ENCODE data around the gene CDHR3. TPM values are rescaled to one million over a fixed set of nuclear protein-coding genes. Genes with fewer than 3 reads are reported as not detected.
"Not testable (repeated sequence)": the region's sequence is repeated elsewhere in the genome, so short reads cannot be mapped to it uniquely, and the experiment has no call there.

The CDHR3 gene
- total RNA-seq, 1 donor from 2014 or later, result 4.1 TPM

DNA sequence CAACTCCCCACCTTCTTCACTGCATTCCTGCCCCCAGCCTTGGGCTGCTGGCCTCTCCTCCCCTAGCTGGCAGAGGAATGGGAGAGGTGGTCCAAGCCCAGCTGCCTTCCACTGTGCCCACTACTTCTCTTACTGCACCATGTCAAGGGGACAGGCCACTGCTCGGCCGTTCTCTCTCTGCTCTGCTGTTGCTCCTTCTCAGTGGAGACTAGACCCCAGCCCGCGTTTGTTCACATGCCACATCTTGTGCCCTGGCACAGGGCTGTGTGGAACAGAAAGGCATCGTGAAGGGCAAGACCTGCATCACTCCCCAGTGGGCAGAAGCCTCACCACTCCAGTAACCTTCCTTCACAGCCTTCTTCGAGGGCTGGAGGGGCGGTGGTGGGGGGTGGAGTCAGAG is 711 bp upstream of the CDHR3 start:
- no peak for DNase-seq

DNA sequence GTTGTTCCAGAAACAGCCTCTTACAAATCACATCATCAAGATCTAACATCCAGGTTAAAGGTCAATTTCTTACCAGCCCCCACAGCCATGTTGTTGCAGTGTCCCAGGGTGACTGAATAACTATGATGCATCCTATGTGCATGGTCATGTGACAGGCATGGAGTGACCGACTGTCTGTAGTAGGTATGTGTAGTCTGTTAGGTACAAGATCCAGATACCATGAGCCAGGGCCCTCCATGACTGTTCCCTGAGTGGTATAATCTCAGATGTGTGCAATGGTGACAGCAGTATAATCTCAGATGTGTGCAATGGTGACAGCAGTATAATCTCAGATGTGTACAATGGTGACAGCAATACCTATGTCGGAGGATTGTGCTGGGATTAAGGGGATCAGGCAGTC is 8.8 kb downstream of the CDHR3 start:
- no peak for DNase-seq

DNA sequence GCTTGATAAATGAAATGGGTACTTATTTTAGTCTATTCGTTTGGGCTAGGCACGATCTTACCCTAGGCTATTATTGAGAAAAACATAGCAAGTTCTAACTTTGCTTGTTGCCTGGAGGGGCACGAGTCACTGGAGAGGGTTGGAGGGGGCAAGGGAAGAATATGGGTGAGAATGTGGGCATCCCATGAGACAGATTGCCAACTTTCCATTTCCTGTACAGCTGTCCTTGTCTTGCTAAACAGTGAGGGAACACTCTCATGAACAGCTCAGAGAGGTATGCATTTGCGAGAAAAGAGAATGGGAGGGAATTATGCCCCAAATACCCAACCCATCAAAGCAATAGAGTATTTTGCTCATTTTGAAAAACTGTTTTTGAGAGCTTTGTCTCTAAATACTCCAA is 9.2 kb downstream of the CDHR3 start:
- no peak for DNase-seq

DNA sequence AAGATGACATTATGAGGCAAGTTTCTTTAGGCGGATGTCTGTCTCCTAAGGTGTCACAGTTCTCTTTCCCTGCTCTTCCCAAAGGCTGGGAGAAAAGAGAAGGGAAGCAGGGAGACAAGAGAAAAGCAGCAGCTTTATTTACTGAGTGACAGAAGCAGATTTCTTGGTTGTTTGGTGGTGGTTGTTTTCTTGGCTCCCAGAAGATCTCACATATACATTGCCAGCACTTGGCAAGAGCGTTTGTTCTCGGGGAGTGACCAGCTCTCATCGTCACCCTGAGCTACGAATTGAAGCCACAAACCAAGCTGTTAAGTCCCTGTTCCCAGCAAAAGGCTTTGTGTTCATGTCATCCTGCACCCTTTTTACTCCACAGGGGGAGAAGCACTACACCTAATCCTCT is 11.4 kb downstream of the CDHR3 start:
- peak; percentile 57 for DNase-seq

DNA sequence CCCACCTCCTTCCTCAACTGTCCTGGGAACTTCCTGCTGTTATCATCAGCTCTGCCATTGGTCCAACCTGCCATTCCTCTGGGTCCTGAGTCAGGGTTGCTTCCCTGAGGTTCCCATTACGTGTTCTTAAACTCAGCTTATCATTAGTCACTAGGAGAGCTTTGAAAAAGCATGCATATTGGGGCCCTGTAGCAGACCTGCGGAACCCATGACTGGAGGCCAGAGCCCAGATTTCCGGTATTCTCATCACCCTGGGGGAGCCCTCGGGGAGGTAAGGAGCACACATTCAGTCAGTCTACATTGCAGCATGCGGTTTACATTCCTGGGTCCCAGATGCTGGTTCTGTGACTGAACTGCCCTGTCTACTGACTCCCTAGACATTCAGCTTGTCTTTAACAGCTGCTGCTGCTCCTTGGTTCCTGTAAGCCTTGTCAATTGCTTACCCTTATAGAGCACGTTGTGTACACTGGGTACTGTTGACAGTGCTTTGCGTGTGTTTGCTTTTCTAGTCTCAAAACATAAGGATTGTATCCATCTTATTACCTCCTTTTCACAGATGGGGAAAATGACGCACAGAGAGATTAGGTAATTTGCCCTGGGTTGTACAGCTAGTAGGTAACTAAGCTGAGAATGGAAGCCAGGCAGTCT is 12.8 kb downstream of the CDHR3 start:
- DNase-seq, result peak; percentile 53

DNA sequence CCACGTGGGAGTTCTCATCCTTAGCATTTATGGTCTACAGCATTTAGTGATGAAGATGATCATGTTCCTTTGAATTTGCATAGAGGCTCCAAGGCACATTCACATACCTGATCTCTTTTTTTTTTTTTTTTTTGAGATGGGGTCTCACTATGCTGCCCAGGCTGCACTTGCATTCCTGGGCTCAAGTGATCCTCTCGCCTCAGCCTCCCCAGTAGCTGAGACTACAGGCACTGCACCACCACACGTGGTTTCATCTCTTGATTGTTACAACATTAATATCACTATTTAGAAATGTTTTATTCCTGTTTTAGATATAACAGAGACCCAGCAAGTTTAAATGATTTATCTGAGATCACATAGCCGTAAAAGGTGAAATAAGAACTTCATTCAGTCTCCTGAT is 13.8 kb downstream of the CDHR3 start:
- DNase-seq, result no peak

DNA sequence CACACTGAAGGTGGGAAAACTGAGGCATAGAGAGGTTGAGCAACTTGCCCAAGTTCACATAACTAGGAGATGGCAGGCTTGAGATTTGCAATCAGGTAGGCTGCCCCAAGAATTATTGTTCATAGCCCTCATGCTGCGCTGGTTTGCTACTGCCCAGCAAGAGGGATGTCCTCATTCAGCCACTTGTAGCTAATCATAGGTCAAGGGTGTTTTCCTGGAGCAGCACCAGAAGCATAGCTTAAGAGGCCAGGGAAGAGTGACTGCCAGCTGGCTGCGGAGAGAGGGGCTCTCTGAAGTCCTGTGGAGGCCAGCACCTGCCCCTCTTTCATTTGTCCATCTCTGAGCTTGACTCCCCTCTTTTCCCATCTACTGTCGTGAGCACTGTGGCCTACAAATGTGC is 15.0 kb downstream of the CDHR3 start:
- peak; percentile 31 for DNase-seq

DNA sequence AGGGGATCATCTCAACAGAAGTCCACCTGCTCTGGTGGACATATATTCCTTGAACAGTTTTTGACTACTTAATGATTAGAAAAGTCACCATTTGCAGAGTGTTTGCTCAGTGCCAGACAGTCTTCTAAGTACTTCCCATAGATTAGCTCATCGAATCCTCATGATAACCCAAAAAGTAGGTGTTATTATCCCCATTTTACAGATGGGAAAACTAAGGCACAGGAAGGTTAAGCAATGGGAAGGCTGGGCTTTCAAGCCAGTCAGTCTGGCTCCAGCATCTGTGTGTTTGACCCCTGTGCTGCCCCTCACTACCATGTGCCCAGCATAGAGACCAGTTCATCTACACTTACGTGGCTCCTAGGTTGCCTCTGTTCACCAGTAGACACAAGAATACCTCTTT is 15.9 kb downstream of the CDHR3 start:
- DNase-seq, result no peak

DNA sequence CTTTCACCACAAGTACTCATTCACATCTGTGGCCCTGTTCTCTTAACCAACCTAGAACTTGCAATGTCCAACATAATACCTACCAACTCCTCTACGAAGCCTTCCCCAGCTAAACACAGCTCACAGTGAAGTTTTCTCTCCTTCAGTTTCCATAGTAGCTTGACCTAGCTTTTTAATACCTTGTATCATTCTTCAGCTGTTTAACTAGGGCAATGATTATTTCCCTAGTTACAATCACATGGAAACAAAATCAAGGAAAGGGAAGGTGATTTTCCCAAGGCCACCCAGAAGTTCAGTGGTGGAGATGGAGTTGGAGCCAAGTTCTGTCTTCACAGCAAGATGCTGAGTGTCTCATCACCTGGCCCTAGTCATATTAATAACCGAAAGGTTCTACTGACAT is 16.3 kb downstream of the CDHR3 start:
- no peak for DNase-seq

DNA sequence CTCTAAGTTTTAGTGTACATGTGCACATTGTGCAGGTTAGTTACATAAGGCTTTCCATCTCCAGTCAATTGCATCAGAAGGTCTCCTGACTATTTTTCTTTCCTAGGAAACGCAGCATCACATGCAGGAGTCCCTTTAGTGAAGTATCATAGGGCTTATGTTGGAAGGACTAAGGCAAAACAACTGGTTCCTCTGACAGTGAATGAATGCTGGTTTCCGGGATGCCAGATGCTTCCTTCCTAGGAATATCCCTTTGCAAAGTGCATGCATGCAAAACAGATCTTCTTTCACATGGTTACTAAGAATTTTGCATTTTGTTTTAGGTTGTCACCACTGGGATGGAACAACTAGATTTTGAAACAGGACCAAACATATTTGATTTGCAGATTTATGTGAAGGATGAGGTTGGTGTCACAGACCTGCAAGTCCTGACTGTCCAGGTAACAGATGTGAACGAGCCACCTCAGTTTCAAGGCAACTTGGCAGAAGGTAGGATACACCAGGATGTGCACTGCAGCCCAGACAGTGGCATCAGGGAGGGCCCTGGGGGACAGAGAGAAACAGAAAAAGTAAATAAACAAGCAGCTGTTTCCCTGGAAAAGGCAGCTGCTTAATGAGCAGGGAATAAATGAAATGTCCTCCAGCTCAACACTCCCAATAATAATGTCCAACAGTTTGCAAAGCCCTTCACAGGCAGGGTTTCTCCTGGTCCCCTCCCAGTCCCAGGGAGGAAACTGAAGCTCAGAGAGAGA is 17.8 kb downstream of the CDHR3 start:
- no peak for DNase-seq

DNA sequence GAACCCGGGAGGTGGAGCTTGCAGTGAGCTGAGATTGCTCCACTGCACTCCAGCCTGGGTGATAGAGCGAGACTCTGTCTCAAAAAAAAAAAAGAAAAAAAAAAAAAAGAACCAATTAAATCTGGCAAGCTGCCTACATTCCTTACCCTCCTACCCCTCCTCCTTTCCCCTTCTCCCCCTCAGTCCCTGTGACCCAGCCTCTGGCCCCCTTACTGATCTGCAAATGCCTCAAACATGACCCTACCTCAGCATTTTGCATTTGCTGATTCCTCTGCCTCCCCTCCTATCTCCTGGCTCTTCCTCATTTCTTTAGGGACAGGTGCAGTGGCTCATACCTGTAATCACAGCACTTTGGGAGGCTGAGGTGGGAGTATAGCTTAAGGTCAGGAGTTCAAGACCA is 19.3 kb downstream of the CDHR3 start:
- DNase-seq, result no peak

DNA sequence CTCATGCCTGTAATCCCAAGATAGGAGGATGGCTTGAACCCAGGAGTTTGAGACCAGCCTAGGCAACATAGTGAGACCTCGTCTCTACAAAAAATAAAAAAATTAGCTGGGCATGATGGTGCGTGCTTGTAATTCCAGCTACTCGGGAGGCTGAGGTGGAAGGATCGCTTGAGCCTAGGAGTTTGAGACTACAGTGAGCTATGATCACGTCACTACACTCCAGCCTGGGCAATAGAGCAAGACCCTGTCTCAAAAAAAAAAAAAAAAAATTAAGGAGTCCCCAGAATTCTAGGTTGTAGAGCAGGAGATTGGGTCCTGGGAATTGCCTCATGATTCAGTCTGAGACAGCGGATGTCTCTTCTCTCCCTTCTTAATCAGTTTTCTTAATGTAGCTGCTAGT is 21.7 kb downstream of the CDHR3 start:
- not testable (repeated sequence) for DNase-seq

DNA sequence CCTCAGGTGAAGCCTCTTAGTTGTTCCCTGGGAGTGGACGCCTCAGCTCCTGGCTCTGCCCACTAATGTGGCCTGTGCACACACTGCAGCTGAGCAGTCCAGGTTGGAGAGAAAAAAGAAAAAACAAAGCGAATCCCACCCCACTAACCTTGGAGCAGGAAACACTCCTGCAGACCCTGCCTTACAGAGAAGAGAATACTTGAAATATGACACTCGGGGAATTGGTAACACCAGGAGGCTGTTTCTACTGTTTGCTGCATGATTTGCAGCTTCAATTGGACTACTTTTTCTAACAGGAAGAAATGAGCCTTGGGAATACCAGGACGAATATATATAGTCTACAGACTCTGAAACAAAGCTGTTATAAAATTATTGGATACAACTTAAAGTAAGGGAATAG is 22.2 kb downstream of the CDHR3 start:
- DNase-seq, result no peak

DNA sequence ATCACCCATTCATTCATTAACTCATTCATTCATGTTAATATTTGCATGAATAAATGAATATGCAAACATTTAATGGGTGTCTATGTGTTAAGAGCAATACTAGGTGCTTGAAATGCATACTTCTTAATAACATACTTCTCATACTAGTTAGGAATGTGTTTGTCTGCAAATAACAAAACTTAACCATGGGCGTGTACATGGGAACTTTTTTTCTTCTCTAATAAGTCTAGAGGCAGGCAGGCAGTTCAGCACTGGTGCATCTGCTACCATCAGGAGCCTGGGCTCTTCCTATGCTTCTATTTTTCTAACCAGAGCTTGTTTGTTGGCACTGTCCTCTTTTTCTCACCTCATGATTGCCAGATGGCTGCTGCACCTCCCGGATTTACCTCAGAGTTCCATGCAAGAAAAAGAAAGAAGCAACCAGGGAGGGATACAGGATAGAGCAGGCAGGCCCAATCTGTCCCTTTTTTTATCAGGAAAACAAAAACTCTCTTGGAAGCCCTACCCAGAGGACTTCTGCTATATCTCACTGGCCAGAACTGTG is 22.7 kb downstream of the CDHR3 start:
- DNase-seq, result no peak

DNA sequence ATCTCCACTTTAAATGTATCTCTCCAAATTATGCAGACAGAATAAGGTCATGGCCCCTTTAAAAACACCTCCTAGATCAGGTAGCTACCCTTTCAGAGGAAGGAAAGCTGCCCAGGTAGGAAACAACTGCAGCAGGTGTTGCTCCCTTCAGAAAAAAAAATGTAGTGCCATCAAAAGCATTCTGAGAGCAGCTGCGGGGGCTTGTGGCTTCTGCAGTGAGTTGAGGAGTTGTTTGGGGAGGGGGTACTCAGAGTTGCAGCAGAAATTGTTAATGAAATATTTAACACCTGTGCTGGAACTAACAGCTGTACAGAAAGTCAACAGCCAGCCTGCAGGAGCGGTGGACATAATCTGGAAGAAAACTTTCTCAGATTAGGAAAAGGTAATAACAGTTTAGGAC is 24.0 kb downstream of the CDHR3 start:
- no peak for DNase-seq

DNA sequence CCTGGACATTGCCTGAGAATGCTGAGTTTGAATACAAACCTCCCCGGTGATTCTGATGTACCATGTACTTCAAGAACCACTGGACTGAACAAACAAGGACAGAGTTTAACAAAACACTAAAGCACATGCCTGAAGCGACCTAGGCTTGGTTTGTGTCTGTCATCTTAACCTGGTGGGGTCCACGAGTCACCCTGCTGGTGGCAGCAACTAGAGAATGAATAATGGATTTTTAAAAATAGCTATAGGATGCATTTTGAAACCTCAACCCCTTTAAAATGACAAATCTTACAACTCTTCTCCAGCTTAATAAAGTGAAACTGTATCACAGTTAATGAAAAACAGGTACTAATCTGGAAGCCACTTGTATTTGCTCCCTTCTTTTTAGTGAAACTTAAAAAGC is 25.2 kb downstream of the CDHR3 start:
- DNase-seq, result no peak

DNA sequence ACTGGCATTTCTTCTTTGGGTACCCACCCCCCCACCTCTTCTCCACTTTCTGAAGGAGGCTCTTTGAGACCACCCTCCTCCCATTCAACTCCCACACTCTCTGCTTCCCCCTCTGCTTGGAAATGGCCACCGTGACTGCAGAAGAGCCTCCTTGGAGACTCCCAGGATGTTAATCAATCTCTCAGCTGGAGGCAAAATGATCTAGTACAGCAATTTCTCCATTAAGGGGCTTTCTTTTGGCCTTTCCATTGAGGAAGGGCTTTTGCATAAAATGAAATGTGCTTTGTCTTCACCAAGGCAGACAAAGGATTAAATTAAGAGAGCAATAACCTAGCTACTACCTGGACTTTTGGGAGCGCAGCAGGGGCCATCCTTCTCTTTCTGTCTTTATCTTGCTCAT is 26.1 kb downstream of the CDHR3 start:
- no peak for DNase-seq

DNA sequence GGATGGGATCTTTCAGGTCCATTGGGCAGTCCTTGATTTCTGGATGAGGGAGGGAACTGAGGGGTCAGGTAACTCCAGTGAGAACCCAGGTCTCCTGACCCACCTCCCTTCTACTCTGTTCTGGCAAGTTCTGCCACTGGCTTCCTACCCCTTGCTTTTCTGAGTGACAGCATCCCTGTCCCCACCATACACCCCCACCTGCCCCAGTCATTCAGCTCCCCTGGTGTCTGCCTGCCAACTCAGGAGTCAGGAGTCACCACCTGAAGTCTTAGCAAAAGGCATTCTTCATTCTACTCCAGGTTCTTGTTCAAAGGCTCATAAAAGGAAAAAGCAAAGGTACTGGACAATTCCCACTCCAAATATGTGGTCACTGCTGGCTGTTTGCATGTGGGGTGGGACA is 26.6 kb downstream of the CDHR3 start:
- no peak for DNase-seq

DNA sequence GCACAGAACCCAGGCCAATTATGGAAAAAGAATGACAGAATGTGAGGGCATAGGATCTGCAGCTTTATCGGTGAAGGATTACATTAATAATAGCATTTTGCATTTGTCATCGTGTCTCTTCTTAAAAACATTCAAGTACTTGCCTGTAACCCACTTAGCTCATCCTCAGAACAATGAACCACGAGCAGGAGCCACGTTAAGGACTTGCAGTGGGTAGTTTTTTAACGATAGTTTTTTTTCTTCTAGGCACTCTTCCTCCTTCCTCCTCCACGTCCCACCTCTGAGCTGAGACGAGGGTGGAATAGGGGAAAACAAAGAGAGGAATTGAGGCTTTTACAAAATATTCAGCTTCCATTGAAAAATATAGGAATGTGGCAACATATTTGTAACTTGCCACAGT is 27.1 kb downstream of the CDHR3 start:
- no peak for DNase-seq

DNA sequence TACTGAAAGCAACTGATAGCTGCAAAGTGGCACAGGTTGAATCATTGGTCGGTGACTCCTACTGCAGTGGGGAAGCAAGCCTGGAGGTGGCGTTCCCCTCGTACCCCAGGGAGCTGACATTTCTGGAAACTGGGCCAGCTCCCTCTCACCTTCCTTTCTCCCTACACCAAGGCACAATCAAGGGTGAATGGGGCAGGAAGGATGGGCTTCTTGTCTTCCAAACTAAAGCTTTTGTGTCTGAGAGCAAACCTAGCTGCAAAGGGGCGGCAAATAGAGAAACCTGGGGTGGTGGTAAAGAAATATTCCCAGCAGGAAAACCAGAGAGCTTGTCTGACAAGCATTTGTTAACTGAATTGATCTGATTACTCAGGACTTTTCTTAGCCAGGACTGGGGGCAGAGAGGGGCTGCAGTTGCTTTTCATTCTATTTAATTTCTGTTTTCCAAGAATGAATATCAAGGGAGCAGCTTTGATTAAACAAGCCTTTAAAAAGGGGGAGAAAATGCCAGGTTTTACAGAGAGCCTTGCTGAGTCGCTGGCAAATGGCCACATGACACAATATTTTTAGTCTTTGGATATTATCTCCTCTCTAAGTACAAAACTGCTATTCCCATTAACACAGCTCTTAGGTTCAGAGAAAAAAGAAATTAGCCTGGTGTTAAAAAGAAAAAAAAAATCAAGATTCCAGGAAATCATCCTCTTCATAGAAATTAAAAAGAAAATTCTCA is 27.8 kb downstream of the CDHR3 start:
- DNase-seq, result peak; percentile 64

DNA sequence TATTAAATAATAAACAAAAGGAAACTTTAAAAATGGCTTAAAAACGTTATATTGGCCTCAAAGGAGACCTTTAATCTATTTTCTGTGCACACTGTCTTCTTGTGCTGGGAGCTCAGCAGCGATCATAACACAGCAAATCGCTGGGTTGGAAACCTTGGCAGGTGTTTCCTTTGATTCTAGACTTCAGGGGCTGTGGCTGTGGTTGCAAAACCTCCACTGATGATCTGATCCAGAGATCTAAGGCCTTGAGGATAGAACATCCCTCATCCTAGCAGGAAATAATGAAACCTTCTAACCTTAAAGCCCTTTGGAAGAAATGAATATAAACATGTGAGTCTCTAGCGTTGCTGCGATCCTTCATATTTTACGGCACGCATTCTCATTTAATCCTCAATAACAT is 29.8 kb downstream of the CDHR3 start:
- DNase-seq, result no peak

DNA sequence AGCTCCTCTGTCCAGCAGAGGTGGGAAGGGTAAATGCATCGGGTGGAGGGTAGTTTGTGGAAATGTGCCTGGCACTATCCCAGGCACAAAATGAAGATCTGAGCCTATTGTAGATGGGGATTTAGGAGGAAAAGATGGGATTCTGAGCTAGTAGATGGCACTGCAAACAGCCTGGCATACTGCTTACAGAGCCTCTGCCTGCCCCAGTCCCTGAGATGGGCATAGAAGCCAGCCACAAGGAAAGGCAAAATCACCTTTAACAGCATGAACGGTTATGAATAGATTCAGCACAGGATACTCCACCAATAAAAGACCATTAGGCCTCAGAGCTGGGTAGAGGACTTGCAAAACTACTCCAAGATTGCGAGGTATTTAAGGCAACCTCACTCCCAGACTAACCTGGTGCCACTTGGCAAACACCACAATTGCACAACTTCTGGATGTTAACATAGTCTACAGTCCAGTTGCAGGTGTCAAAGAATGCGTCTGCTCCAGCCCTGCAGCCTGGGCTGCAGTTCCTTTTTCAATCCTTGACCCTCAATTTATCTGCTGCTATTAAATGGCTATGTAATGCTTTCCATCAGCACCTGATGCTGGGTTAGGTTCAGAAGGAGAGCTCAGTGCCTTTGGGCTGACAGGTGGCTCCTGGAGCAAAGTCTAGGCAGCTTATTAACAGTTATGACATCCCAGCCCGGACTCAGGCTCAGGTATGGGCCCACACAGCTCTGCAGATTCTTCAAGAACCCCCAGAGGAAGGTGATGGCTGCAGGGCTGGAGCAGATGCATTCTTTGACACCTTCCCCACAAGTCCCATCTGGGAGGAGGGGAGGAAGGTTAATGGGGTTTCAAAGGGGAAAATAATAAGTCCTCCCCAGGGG is 34.0 kb downstream of the CDHR3 start:
- no peak for DNase-seq

Measured in tongue (tissue), 2 donors.